HL-60 (cell line): ENCODE results near the gene PCOLCE2.

Experiments
- CTCF ChIP-seq: IDR thresholded peaks from one replicate; pipeline ENCODE4 v1.5.1; 2011; ENCODE audit warnings: low read length, control low read depth, inconsistent platforms; ENCODE audit not compliant: insufficient read depth
- POLR2AphosphoS5 ChIP-seq: IDR thresholded peaks from 2 replicates; pipeline ENCODE4 v1.6.1; 2012; ENCODE audit warnings: low read depth
- REST ChIP-seq: IDR thresholded peaks from 2 replicates; pipeline ENCODE4 v1.6.1; 2012; ENCODE audit warnings: low read depth; ENCODE audit not compliant: insufficient replicate concordance

- TF ChIP-seq CTCF (no peak), POLR2AphosphoS5 (no peak), REST (no peak)
Measured at GRCh38 chr3:142916605-142917004, 27.7 kb upstream of the PCOLCE2 start.
